GM23338 (cell line): ENCODE measurements around the gene KDR. TPM values are rescaled to one million over a fixed set of nuclear protein-coding genes. Genes with fewer than 3 reads are reported as not detected.

Source experiments
- ATAC-seq: fragments of 200-7000 bp; cut with Tn5 transposase; 3 replicates; pipeline ENCODE4 v1.9.1; 2020
- DNase-seq: peaks from one replicate; pipeline ENCODE4 v3.0.0-alpha.2; 2015; ENCODE audit warnings: low spot score
- H2AFZ ChIP-seq: fragments of 200-600 bp; sonication (generic); 2 replicates; pipeline ENCODE4 v1.8.0; 2016; ENCODE audit warnings: antibody characterized with exemption, mild to moderate bottlenecking, moderate library complexity
- H3F3A ChIP-seq: fragments of 200-600 bp; sonication (generic); replicated peaks from 2 replicates; pipeline ENCODE4 v1.8.0; 2017; ENCODE audit warnings: antibody characterized with exemption, mixed run types, low read depth
- H3K27ac ChIP-seq: fragments of 200-600 bp; sonication (generic); 2 replicates; pipeline ENCODE4 v1.6.1; 2016; ENCODE audit warnings: low read depth
- H3K27me3 ChIP-seq: fragments of 200-600 bp; sonication (generic); 2 replicates; pipeline ENCODE4 v1.8.0; 2016; ENCODE audit warnings: mild to moderate bottlenecking, mixed run types, moderate library complexity; ENCODE audit not compliant: insufficient read depth
- H3K36me3 ChIP-seq: fragments of 200-600 bp; sonication (generic); 2 replicates; pipeline ENCODE4 v1.8.0; 2016; ENCODE audit warnings: mild to moderate bottlenecking; ENCODE audit not compliant: insufficient read depth
- H3K4me1 ChIP-seq: fragments of 200-600 bp; sonication (generic); 2 replicates; pipeline ENCODE4 v1.8.0; 2016; ENCODE audit warnings: mild to moderate bottlenecking, moderate library complexity; ENCODE audit not compliant: insufficient read depth
- H3K4me2 ChIP-seq: fragments of 200-600 bp; sonication (generic); 2 replicates; pipeline ENCODE4 v1.7.1; 2017; ENCODE audit warnings: mixed run types
- H3K4me3 ChIP-seq: fragments of 200-600 bp; sonication (generic); 2 replicates; pipeline ENCODE4 v1.6.1; 2016; ENCODE audit warnings: mixed run types
- H3K79me2 ChIP-seq: fragments of 200-600 bp; sonication (generic); replicated peaks from 2 replicates; pipeline ENCODE4 v1.8.0; 2017; ENCODE audit warnings: mild to moderate bottlenecking; ENCODE audit not compliant: insufficient read depth
- H3K9me2 ChIP-seq: fragments of 200-600 bp; sonication (generic); 2 replicates; pipeline ENCODE4 v1.8.0; 2017; ENCODE audit not compliant: insufficient read depth
- H4K20me1 ChIP-seq: fragments of 200-600 bp; sonication (generic); replicated peaks from 2 replicates; pipeline ENCODE4 v1.8.0; 2017; ENCODE audit warnings: mild to moderate bottlenecking; ENCODE audit not compliant: insufficient read depth
- H3K27ac Mint-ChIP-seq: 2 replicates; pipeline ENCODE4 v1.8.0; 2020; ENCODE audit warnings: inconsistent platforms, mild to moderate bottlenecking, moderate library complexity, mixed read lengths
- H3K27me3 Mint-ChIP-seq: 3 replicates; pipeline ENCODE4 v1.8.0; 2022; ENCODE audit warnings: low read depth, mild to moderate bottlenecking, moderate library complexity, mixed read lengths, inconsistent platforms; ENCODE audit not compliant: insufficient read depth, poor library complexity
- H3K36me3 Mint-ChIP-seq: 3 replicates; pipeline ENCODE4 v1.8.0; 2021; ENCODE audit warnings: low read depth, mild to moderate bottlenecking, inconsistent platforms, moderate library complexity, mixed read lengths
- H3K4me1 Mint-ChIP-seq: 3 replicates; pipeline ENCODE4 v1.8.0; 2020; ENCODE audit warnings: mild to moderate bottlenecking, inconsistent platforms, mixed read lengths
- H3K4me3 Mint-ChIP-seq: 3 replicates; pipeline ENCODE4 v1.8.0; 2021; ENCODE audit warnings: moderate library complexity, mild to moderate bottlenecking, inconsistent platforms, mixed read lengths
- H3K9me3 Mint-ChIP-seq: 3 replicates; pipeline ENCODE4 v1.8.0; 2020; ENCODE audit warnings: moderate library complexity, mild to moderate bottlenecking, inconsistent platforms, mixed read lengths
- CREB1 ChIP-seq: fragments of 250-450 bp; sonication (Bioruptor Pico); IDR thresholded peaks from 2 replicates; pipeline ENCODE4 v1.5.0; 2020; ENCODE audit warnings: low read depth, mild to moderate bottlenecking, moderate library complexity
- EZH2 ChIP-seq: fragments of 200-600 bp; sonication (generic); IDR thresholded peaks from one replicate; pipeline ENCODE4 v1.8.0; 2017; ENCODE audit warnings: antibody characterized with exemption, mild to moderate bottlenecking, low read depth; ENCODE audit not compliant: unreplicated experiment
- EZH2phosphoT487 ChIP-seq: fragments of 200-600 bp; sonication (generic); IDR thresholded peaks from one replicate; pipeline ENCODE4 v1.8.1; 2018; ENCODE audit warnings: antibody characterized with exemption; ENCODE audit not compliant: unreplicated experiment
- JUNB ChIP-seq: IDR thresholded peaks from one replicate; pipeline ENCODE4 v1.6.1; 2016; ENCODE audit warnings: antibody characterized with exemption; ENCODE audit not compliant: unreplicated experiment
- NANOG ChIP-seq: IDR thresholded peaks from 2 replicates; pipeline ENCODE4 v1.6.1; 2016; ENCODE audit warnings: antibody characterized with exemption, borderline replicate concordance
- POLR2AphosphoS5 ChIP-seq: IDR thresholded peaks from 2 replicates; pipeline ENCODE4 v1.6.1; 2016; ENCODE audit warnings: antibody characterized with exemption, low read depth
- STAT1 ChIP-seq: IDR thresholded peaks from one replicate; pipeline ENCODE4 v1.6.1; 2016; ENCODE audit warnings: antibody characterized with exemption; ENCODE audit not compliant: unreplicated experiment
- ZNF114 ChIP-seq: fragments of 250-450 bp; sonication (Bioruptor Pico); IDR thresholded peaks from 2 replicates; pipeline ENCODE4 v1.5.0; 2020; ENCODE audit warnings: mild to moderate bottlenecking, moderate library complexity
- ZNF331 ChIP-seq: fragments of 250-450 bp; sonication (Bioruptor Pico); IDR thresholded peaks from 2 replicates; pipeline ENCODE4 v1.5.0; 2020; ENCODE audit warnings: low read depth, mild to moderate bottlenecking, moderate library complexity
- polyA plus RNA-seq: library from polyadenylated mRNA; unstranded; fragments of >200 nt; fragmentation: Nextera tagmentation; extraction: Ambion mirVana; gene quantifications from 2 replicates; pipeline ENCODE4 v1.2.1, GENCODE V29; 2016
- total RNA-seq: library from RNA; depleted of rRNA; stranded (reverse); fragments of >200 nt; shearing (Covaris generic); gene quantifications from 2 replicates; pipeline ENCODE4 v1.2.3, GENCODE V29; 2014
- TF ChIP-seq, protein P1 (sequence below), 2 experiments: fragments of 200-600 bp in 1 of 2; sonication (generic) in 1 of 2; conservative IDR thresholded peaks; 2 replicates each; pipeline versions ENCODE4 v1.5.1 to v1.6.1; 2016 to 2017; ENCODE audit warnings: antibody characterized with exemption in 2 of 2, low read depth in 2 of 2, mild to moderate bottlenecking in 2 of 2, moderate library complexity in 1 of 2
- TF ChIP-seq, protein P2 (sequence below): IDR thresholded peaks from one replicate; pipeline ENCODE4 v1.6.1; 2018; ENCODE audit warnings: antibody characterized with exemption; ENCODE audit not compliant: unreplicated experiment
- TF ChIP-seq, protein P3 (sequence below): IDR thresholded peaks from 2 replicates; pipeline ENCODE4 v1.6.1; 2016; ENCODE audit warnings: antibody characterized with exemption

The KDR gene
- total and polyA plus RNA-seq, 2 experiments from 2014 or later: 27.9 to 109 TPM

DNA sequence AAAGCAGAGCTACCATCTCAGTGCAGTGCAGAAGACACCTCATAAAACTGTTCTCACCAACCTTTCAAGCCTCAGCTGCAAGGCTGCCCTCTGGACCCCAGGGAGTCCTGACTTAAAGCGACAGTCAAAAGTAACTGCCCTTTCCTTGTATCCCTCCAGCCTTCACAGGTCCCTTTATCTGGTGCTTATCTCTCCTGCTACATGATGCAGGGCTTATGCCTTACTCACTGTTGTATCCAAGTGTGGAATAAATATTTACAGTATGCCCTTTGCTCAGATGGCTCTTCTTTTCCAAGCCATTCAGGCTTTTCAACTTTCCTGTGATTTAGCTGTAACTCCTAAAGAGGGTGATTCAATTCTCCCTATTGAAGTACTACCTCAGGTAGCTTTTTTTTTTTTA lies 92.6 kb downstream of the KDR start:
- Mint-ChIP-seq H3K9me3 (no peaks in the 10 kb centered on the region), H3K4me3 (no peak overlapping the region)
- ATAC-seq: peak; percentile 31; the same call in 2 of the 3 replicates

DNA sequence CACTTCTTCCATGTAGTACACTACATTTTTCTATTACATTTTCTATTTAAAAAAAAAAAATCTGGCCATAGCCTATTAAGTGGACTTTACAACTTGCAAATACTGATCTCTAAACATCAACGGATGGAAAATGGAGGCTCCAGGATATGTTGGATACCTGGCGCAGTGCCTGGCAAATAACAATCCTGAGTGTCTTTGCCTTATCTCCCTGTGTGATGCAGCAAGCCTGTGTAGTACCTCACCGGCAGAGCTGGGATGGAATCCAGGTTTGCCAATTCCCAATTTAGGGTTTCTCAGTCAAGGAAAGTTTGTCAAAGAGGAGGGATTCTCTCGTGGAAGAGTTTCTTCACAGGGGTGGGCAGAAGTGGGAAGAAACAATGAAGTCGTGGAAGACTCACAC lies 93.2 kb downstream of the KDR start:
- H3K9me2 ChIP-seq: no peaks in the 10 kb centered on the region
- no peak for DNase-seq
- no peaks in the 10 kb centered on the region for H3K79me2 ChIP-seq
- H3K27ac ChIP-seq: no peak overlapping the region
- Mint-ChIP-seq H3K27me3 (peaks cover 2% of the 10 kb centered on the region), H3K4me3 (no peak overlapping the region), H3K27ac (no peak overlapping the region), H3K9me3 (no peaks in the 10 kb centered on the region), H3K36me3 (no peaks in the 10 kb centered on the region), H3K4me1 (peaks cover 15% of the 10 kb centered on the region; the same call in 2 of the 3 replicates)
- H4K20me1 ChIP-seq: no peaks in the 10 kb centered on the region
- no peak overlapping the region for H3K4me2 ChIP-seq
- H2AFZ ChIP-seq: no peak overlapping the region
- peaks cover 8% of the 10 kb centered on the region for H3K4me1 ChIP-seq
- H3K27me3 ChIP-seq: no peaks in the 10 kb centered on the region
- no peak for ATAC-seq
- no peaks in the 10 kb centered on the region for H3K36me3 ChIP-seq
- no peaks in the 10 kb centered on the region for H3F3A ChIP-seq
- no peak overlapping the region for H3K4me3 ChIP-seq
- TF ChIP-seq, protein P1, sequence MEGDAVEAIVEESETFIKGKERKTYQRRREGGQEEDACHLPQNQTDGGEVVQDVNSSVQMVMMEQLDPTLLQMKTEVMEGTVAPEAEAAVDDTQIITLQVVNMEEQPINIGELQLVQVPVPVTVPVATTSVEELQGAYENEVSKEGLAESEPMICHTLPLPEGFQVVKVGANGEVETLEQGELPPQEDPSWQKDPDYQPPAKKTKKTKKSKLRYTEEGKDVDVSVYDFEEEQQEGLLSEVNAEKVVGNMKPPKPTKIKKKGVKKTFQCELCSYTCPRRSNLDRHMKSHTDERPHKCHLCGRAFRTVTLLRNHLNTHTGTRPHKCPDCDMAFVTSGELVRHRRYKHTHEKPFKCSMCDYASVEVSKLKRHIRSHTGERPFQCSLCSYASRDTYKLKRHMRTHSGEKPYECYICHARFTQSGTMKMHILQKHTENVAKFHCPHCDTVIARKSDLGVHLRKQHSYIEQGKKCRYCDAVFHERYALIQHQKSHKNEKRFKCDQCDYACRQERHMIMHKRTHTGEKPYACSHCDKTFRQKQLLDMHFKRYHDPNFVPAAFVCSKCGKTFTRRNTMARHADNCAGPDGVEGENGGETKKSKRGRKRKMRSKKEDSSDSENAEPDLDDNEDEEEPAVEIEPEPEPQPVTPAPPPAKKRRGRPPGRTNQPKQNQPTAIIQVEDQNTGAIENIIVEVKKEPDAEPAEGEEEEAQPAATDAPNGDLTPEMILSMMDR (conservative IDR thresholded peaks at IDR 0.05; ENCODE audit: low read depth in 2 of 2): no peak
- TF ChIP-seq STAT1: no peak
- TF ChIP-seq, protein P2, sequence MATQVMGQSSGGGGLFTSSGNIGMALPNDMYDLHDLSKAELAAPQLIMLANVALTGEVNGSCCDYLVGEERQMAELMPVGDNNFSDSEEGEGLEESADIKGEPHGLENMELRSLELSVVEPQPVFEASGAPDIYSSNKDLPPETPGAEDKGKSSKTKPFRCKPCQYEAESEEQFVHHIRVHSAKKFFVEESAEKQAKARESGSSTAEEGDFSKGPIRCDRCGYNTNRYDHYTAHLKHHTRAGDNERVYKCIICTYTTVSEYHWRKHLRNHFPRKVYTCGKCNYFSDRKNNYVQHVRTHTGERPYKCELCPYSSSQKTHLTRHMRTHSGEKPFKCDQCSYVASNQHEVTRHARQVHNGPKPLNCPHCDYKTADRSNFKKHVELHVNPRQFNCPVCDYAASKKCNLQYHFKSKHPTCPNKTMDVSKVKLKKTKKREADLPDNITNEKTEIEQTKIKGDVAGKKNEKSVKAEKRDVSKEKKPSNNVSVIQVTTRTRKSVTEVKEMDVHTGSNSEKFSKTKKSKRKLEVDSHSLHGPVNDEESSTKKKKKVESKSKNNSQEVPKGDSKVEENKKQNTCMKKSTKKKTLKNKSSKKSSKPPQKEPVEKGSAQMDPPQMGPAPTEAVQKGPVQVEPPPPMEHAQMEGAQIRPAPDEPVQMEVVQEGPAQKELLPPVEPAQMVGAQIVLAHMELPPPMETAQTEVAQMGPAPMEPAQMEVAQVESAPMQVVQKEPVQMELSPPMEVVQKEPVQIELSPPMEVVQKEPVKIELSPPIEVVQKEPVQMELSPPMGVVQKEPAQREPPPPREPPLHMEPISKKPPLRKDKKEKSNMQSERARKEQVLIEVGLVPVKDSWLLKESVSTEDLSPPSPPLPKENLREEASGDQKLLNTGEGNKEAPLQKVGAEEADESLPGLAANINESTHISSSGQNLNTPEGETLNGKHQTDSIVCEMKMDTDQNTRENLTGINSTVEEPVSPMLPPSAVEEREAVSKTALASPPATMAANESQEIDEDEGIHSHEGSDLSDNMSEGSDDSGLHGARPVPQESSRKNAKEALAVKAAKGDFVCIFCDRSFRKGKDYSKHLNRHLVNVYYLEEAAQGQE: no peak
- no peak for TF ChIP-seq EZH2
- TF ChIP-seq NANOG: no peak
- TF ChIP-seq, protein P3, sequence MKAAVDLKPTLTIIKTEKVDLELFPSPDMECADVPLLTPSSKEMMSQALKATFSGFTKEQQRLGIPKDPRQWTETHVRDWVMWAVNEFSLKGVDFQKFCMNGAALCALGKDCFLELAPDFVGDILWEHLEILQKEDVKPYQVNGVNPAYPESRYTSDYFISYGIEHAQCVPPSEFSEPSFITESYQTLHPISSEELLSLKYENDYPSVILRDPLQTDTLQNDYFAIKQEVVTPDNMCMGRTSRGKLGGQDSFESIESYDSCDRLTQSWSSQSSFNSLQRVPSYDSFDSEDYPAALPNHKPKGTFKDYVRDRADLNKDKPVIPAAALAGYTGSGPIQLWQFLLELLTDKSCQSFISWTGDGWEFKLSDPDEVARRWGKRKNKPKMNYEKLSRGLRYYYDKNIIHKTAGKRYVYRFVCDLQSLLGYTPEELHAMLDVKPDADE: no peak
- TF ChIP-seq CREB1 (CRISPR knock-in tag): no peak
- no peak for TF ChIP-seq POLR2AphosphoS5
- no peak for TF ChIP-seq ZNF331
- TF ChIP-seq JUNB: no peak
- TF ChIP-seq EZH2phosphoT487: no peak
- TF ChIP-seq ZNF114: no peak

More for the DNA sequence above, 92.6 kb downstream of the KDR start:
- Histone ChIP-seq H3K79me2 (no peaks in the 10 kb centered on the region), H3K4me3 (no peak overlapping the region), H2AFZ (peak overlapping the region; percentile 56), H4K20me1 (no peaks in the 10 kb centered on the region), H3K9me2 (no peaks in the 10 kb centered on the region), H3K4me2 (no peak overlapping the region), H3K27me3 (no peaks in the 10 kb centered on the region), H3K27ac (no peak overlapping the region), H3K4me1 (peaks cover 8% of the 10 kb centered on the region), H3K36me3 (no peaks in the 10 kb centered on the region), H3F3A (no peaks in the 10 kb centered on the region)
- H3K4me1 Mint-ChIP-seq: peaks cover 15% of the 10 kb centered on the region; the same call in 2 of the 3 replicates
- no peak for TF ChIP-seq POLR2AphosphoS5
- H3K27ac Mint-ChIP-seq: no peak overlapping the region
- no peaks in the 10 kb centered on the region for H3K36me3 Mint-ChIP-seq
- DNase-seq: no peak
- H3K27me3 Mint-ChIP-seq: peaks cover 2% of the 10 kb centered on the region
